Measurements from ENCODE around the gene OPA1.

- no peak for TF ChIP-seq CTCF (IDR thresholded peaks at IDR 0.05; ENCODE audit: borderline replicate concordance, extremely low read depth, low read length, poor library complexity, severe bottlenecking)
- no peak for TF ChIP-seq EZH2 (IDR thresholded peaks at IDR 0.05; ENCODE audit: borderline replicate concordance, low read depth, low read length, severe bottlenecking)
Observed at GRCh38 chr3:193714523-193715137, 121.6 kb downstream of the OPA1 start.

Measured in DND-41 (cell line).